SK-N-SH (cell line): ENCODE results near the gene HMOX1. TPM values are rescaled to one million over a fixed set of nuclear protein-coding genes. Genes with fewer than 3 reads are reported as not detected.

Source experiments
- CTCF ChIA-PET: fragments of 300-600, 350-600 bp; formaldehyde crosslinking; extraction: SDS; loops from one replicate; lab custom pipeline; 2021; lab: Yijun Ruan, JAX
- POLR2A ChIA-PET: fragments of 350-600 bp; sonication (Branson Sonifier 250); formaldehyde crosslinking; extraction: SDS; loops from one replicate; lab custom pipeline; 2020; ENCODE audit warnings: antibody characterized with exemption, inconsistent platforms; lab: Yijun Ruan, JAX
- DNase-seq: peaks from one replicate; pipeline ENCODE4 v3.0.0; 2012
- H2AFZ ChIP-seq: fragments of 200-600 bp; sonication (generic); 2 replicates; pipeline ENCODE4 v1.8.1; 2016; ENCODE audit warnings: antibody characterized with exemption, mild to moderate bottlenecking, low read depth
- H3F3A ChIP-seq: fragments of 200-600 bp; sonication (generic); replicated peaks from 2 replicates; pipeline ENCODE3; 2016; ENCODE audit warnings: antibody characterized with exemption, mild to moderate bottlenecking; ENCODE audit not compliant: insufficient read depth
- H3K27ac ChIP-seq, 2 experiments: fragments of 200-500 bp in 1 of 2; fragments of 200-600 bp in 1 of 2; sonication (Bioruptor generic) in 1 of 2; sonication (generic), shearing (Covaris generic) in 1 of 2; 2 replicates each; pipeline versions ENCODE4 v1.5.1 to v1.6.1; 2014 to 2016; ENCODE audit warnings: low read depth in 2 of 2, inconsistent platforms in 1 of 2, low read length in 1 of 2, mild to moderate bottlenecking in 1 of 2, mixed read lengths in 1 of 2
- H3K27me3 ChIP-seq: fragments of 200-600 bp; sonication (generic), shearing (Covaris generic); 2 replicates; pipeline ENCODE4 v1.6.1; 2016; ENCODE audit warnings: mixed run types; ENCODE audit not compliant: insufficient read depth
- H3K36me3 ChIP-seq, 2 experiments: fragments of 200-500 bp in 1 of 2; fragments of 200-600 bp in 1 of 2; sonication (Bioruptor generic) in 1 of 2; sonication (generic) in 1 of 2; replicated peaks in 1 of 2; 2 replicates each; pipeline versions ENCODE3 to v1.5.1; 2014 to 2016; ENCODE audit warnings: low read length in 1 of 2, mild to moderate bottlenecking in 1 of 2; ENCODE audit not compliant: insufficient read depth in 2 of 2, control insufficient read depth in 1 of 2
- H3K4me1 ChIP-seq, 2 experiments: fragments of 200-500 bp in 1 of 2; fragments of 200-600 bp in 1 of 2; sonication (Bioruptor generic) in 1 of 2; sonication (generic), shearing (Covaris generic) in 1 of 2; 2 replicates each; pipeline versions ENCODE4 v1.5.1 to v1.6.1; 2014 to 2016; ENCODE audit warnings: low read depth in 1 of 2, low read length in 1 of 2, mixed run types in 1 of 2; ENCODE audit not compliant: insufficient read depth in 2 of 2, control insufficient read depth in 1 of 2
- H3K4me2 ChIP-seq: fragments of 200-600 bp; sonication (generic), shearing (Covaris generic); 2 replicates; pipeline ENCODE4 v1.6.1; 2017; ENCODE audit warnings: mixed run types
- H3K4me3 ChIP-seq, 2 experiments: fragments of 200-500 bp in 1 of 2; fragments of 200-600 bp in 1 of 2; sonication (Bioruptor generic) in 1 of 2; sonication (generic), shearing (Covaris generic) in 1 of 2; 2 replicates each; pipeline versions ENCODE4 v1.5.1 to v1.8.1; 2014 to 2016; ENCODE audit warnings: low read depth in 2 of 2, inconsistent platforms in 1 of 2, low read length in 1 of 2, mild to moderate bottlenecking in 1 of 2, mixed read lengths in 1 of 2, moderate library complexity in 1 of 2
- H3K79me2 ChIP-seq: fragments of 200-600 bp; sonication (generic); 2 replicates; pipeline ENCODE4 v1.8.1; 2017; ENCODE audit warnings: mild to moderate bottlenecking; ENCODE audit not compliant: insufficient read depth
- H3K9ac ChIP-seq: fragments of 200-600 bp; sonication (generic); 2 replicates; pipeline ENCODE4 v1.6.1; 2017; ENCODE audit warnings: mixed run types
- H3K9me2 ChIP-seq: fragments of 200-600 bp; sonication (generic); 2 replicates; pipeline ENCODE4 v1.6.1; 2017; ENCODE audit warnings: mixed run types
- H3K9me3 ChIP-seq: fragments of 200-600 bp; sonication (generic); 2 replicates; pipeline ENCODE4 v1.6.1; 2017; ENCODE audit warnings: mixed run types, mild to moderate bottlenecking, moderate library complexity
- H4K20me1 ChIP-seq: fragments of 200-600 bp; sonication (generic); 2 replicates; pipeline ENCODE4 v1.6.1; 2017; ENCODE audit warnings: mild to moderate bottlenecking, mixed run types; ENCODE audit not compliant: insufficient read depth
- EP300 ChIP-seq, 2 experiments: IDR thresholded peaks; 2 replicates each; pipeline versions ENCODE4 v1.4.0 to v1.6.1; 2012; ENCODE audit warnings: borderline replicate concordance in 1 of 2, low read depth in 1 of 2, low read length in 1 of 2
- FOSL2 ChIP-seq: IDR thresholded peaks from 2 replicates; pipeline ENCODE4 v1.4.0; 2012; ENCODE audit warnings: low read depth, mild to moderate bottlenecking, moderate library complexity, borderline replicate concordance
- GABPA ChIP-seq: IDR thresholded peaks from 2 replicates; pipeline ENCODE4 v1.4.0; 2012; ENCODE audit warnings: low read depth, mild to moderate bottlenecking
- GATA2 ChIP-seq: sonication (generic); formaldehyde crosslinking; IDR thresholded peaks from 2 replicates; pipeline ENCODE4 v1.5.0; 2020; ENCODE audit warnings: mild to moderate bottlenecking, missing genetic modification reagents
- JUND ChIP-seq: IDR thresholded peaks from 2 replicates; pipeline ENCODE4 v1.4.0; 2012
- MEF2A ChIP-seq: IDR thresholded peaks from 2 replicates; pipeline ENCODE4 v1.4.0; 2012; ENCODE audit warnings: low read depth, borderline replicate concordance
- MXI1 ChIP-seq: IDR thresholded peaks from 2 replicates; pipeline ENCODE4 v1.6.1; 2012; ENCODE audit warnings: mild to moderate bottlenecking, low read depth, low read length, improper control_type of control experiment
- NFIC ChIP-seq: IDR thresholded peaks from 2 replicates; pipeline ENCODE4 v1.4.0; 2012; ENCODE audit warnings: borderline replicate concordance
- NRF1 ChIP-seq: IDR thresholded peaks from 2 replicates; pipeline ENCODE4 v1.6.1; 2012; ENCODE audit warnings: low read depth, mild to moderate bottlenecking, low read length
- RCOR1 ChIP-seq: fragments of 150-350 bp; IDR thresholded peaks from 2 replicates; pipeline ENCODE4 v1.6.1; 2017; ENCODE audit warnings: antibody characterized with exemption, low read length
- RFX5 ChIP-seq: IDR thresholded peaks from 2 replicates; pipeline ENCODE4 v1.6.1; 2012; ENCODE audit warnings: mild to moderate bottlenecking, improper control_type of control experiment, low read length
- SMC3 ChIP-seq: IDR thresholded peaks from 2 replicates; pipeline ENCODE4 v1.6.1; 2012; ENCODE audit warnings: low read depth, low read length, improper control_type of control experiment
- TCF12 ChIP-seq: IDR thresholded peaks from 2 replicates; pipeline ENCODE4 v1.4.0; 2012
- YY1 ChIP-seq: IDR thresholded peaks from 2 replicates; pipeline ENCODE4 v1.4.0; 2012; ENCODE audit warnings: low read depth, mild to moderate bottlenecking
- WGBS: methylation state at CpG from one replicate; pipeline ENCODE4 v1.1.6; 2017; ENCODE audit warnings: low lambda C conversion rate; 5-methylcytosine and 5-hydroxymethylcytosine counted together
- polyA plus RNA-seq, 3 experiments: library from polyadenylated mRNA; depleted of rRNA; stranded (reverse); fragments of >200 nt; gene quantifications; 2 replicates each; pipeline ENCODE4 v1.2.3, GENCODE V29; 2012
- TF ChIP-seq, protein P1 (sequence below): IDR thresholded peaks from 2 replicates; pipeline ENCODE4 v1.4.0; 2012; ENCODE audit warnings: low read depth, borderline replicate concordance
- TF ChIP-seq, protein P2 (sequence below): IDR thresholded peaks from 2 replicates; pipeline ENCODE4 v1.6.1; 2012; ENCODE audit warnings: mild to moderate bottlenecking, low read depth, low read length, moderate library complexity
- TF ChIP-seq, protein P3 (sequence below): IDR thresholded peaks from 2 replicates; pipeline ENCODE4 v1.4.0; 2012; ENCODE audit warnings: low read depth
- TF ChIP-seq, protein P4 (sequence below): IDR thresholded peaks from 2 replicates; pipeline ENCODE4 v1.4.0; 2012; ENCODE audit warnings: low read depth, borderline replicate concordance
- TF ChIP-seq, protein P5 (sequence below): fragments of 200-600 bp; sonication (generic); IDR thresholded peaks from 2 replicates; pipeline ENCODE4 v1.6.1; 2017; ENCODE audit warnings: antibody characterized with exemption, mild to moderate bottlenecking, moderate library complexity

HMOX1 gene
- polyA plus RNA-seq, 1 of the 3 experiments (the other 2 are of a cell fraction) = 13.7 TPM

DNA sequence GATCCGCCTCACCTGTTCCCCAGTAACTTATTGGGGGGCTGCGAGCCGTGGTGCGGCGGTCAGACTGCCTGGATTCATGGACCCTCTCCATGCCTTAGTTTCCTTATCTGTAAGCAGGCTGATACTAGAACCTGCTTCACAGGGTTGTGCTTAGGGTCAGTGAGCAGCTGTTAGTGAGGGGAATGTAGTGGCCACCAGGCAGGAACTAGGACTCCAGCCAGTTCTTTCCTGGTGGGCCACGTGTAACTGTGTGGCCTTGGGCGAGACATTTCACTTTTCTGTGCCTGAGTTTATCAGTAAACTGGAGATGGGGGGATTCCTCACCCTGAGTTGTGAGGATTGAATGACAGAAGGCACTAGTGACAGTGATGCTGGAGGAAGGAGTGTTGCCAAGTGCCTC lies 43.9 kb downstream of the HMOX1 start:
- Histone ChIP-seq H3K4me1 (no peaks in the 10 kb centered on the region; a peak in 1 of 4 replicates), H3K27me3 (no peaks in the 10 kb centered on the region), H4K20me1 (no peaks in the 10 kb centered on the region), H3K4me2 (no peak overlapping the region), H3F3A (no peaks in the 10 kb centered on the region), H3K9ac (no peak overlapping the region), H3K9me2 (no peaks in the 10 kb centered on the region), H3K36me3 (peaks cover 5 to 30% of the 10 kb centered on the region in 2 experiments), H2AFZ (no peak overlapping the region), H3K4me3 (no peak overlapping the region), H3K9me3 (no peaks in the 10 kb centered on the region), H3K27ac (no peak overlapping the region), H3K79me2 (no peaks in the 10 kb centered on the region)
- TF ChIP-seq MXI1 = no peak
- TF ChIP-seq, protein P1, sequence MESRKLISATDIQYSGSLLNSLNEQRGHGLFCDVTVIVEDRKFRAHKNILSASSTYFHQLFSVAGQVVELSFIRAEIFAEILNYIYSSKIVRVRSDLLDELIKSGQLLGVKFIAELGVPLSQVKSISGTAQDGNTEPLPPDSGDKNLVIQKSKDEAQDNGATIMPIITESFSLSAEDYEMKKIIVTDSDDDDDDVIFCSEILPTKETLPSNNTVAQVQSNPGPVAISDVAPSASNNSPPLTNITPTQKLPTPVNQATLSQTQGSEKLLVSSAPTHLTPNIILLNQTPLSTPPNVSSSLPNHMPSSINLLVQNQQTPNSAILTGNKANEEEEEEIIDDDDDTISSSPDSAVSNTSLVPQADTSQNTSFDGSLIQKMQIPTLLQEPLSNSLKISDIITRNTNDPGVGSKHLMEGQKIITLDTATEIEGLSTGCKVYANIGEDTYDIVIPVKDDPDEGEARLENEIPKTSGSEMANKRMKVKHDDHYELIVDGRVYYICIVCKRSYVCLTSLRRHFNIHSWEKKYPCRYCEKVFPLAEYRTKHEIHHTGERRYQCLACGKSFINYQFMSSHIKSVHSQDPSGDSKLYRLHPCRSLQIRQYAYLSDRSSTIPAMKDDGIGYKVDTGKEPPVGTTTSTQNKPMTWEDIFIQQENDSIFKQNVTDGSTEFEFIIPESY = no peak
- no peak for TF ChIP-seq NFIC
- no peak for TF ChIP-seq GABPA
- 93% methylated on average over 6 of the region's 7 CpGs for WGBS
- no peak for DNase-seq
- POLR2A ChIA-PET = no interaction called here
- CTCF ChIA-PET = interaction anchor here (3.8 kb wide), 1 partner anchor 158 kb away, joined by 11 read pairs; no protein-coding TSS in a partner anchor

DNA sequence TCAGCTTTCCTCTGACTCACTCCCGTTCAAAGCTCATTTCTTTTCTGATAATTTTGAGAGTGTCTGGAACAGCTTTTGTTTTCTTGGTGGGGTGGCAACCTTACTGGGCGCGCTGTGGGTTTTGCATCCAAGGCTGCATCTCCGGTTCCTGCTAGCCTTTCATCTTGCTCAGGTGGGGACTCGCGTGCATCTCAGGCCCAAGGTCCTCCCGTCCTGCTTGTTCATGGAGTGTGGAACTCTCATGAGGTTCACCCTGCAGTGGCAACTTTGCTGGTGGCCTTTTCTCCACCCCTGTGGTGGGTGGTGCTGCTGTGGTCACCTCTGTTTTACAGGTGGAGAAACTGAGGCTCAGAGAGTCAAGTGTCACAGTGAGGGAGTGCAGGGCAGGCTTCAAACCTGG lies 44.6 kb downstream of the HMOX1 start:
- no peaks in the 10 kb centered on the region for H3K9me3 ChIP-seq
- no peaks in the 10 kb centered on the region; a peak in 1 of 4 replicates for H3K4me1 ChIP-seq
- H3F3A ChIP-seq = no peaks in the 10 kb centered on the region
- no peak overlapping the region for H2AFZ ChIP-seq
- WGBS = 97% methylated on average over 3 of the region's 7 CpGs
- H3K27me3 ChIP-seq = no peaks in the 10 kb centered on the region
- POLR2A ChIA-PET = no interaction called here
- H3K36me3 ChIP-seq = peaks cover under 1 to 24% of the 10 kb centered on the region in 2 experiments
- no peak for DNase-seq
- no peaks in the 10 kb centered on the region for H4K20me1 ChIP-seq
- H3K9me2 ChIP-seq = no peaks in the 10 kb centered on the region
- H3K4me2 ChIP-seq = no peak overlapping the region
- H3K27ac ChIP-seq = no peak overlapping the region
- CTCF ChIA-PET = interaction anchor here (3.8 kb wide), 1 partner anchor 157 kb away, joined by 11 read pairs; no protein-coding TSS in a partner anchor
- no peak overlapping the region for H3K9ac ChIP-seq
- H3K79me2 ChIP-seq = no peaks in the 10 kb centered on the region
- TF ChIP-seq EP300 (IDR thresholded peaks at IDR 0.05; ENCODE audit: borderline replicate concordance in 1 of 2, low read depth in 1 of 2, low read length in 1 of 2) (no peak), YY1 (no peak), TCF12 (no peak), RFX5 (no peak), FOSL2 (no peak), GATA2 (CRISPR knock-in tag) (no peak), JUND (no peak), NRF1 (no peak), MEF2A (no peak), GABPA (no peak), RCOR1 (no peak), SMC3 (no peak)
- TF ChIP-seq, protein P2, sequence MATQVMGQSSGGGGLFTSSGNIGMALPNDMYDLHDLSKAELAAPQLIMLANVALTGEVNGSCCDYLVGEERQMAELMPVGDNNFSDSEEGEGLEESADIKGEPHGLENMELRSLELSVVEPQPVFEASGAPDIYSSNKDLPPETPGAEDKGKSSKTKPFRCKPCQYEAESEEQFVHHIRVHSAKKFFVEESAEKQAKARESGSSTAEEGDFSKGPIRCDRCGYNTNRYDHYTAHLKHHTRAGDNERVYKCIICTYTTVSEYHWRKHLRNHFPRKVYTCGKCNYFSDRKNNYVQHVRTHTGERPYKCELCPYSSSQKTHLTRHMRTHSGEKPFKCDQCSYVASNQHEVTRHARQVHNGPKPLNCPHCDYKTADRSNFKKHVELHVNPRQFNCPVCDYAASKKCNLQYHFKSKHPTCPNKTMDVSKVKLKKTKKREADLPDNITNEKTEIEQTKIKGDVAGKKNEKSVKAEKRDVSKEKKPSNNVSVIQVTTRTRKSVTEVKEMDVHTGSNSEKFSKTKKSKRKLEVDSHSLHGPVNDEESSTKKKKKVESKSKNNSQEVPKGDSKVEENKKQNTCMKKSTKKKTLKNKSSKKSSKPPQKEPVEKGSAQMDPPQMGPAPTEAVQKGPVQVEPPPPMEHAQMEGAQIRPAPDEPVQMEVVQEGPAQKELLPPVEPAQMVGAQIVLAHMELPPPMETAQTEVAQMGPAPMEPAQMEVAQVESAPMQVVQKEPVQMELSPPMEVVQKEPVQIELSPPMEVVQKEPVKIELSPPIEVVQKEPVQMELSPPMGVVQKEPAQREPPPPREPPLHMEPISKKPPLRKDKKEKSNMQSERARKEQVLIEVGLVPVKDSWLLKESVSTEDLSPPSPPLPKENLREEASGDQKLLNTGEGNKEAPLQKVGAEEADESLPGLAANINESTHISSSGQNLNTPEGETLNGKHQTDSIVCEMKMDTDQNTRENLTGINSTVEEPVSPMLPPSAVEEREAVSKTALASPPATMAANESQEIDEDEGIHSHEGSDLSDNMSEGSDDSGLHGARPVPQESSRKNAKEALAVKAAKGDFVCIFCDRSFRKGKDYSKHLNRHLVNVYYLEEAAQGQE = no peak
- TF ChIP-seq, protein P3, sequence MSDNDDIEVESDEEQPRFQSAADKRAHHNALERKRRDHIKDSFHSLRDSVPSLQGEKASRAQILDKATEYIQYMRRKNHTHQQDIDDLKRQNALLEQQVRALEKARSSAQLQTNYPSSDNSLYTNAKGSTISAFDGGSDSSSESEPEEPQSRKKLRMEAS = no peak
- TF ChIP-seq, protein P4, sequence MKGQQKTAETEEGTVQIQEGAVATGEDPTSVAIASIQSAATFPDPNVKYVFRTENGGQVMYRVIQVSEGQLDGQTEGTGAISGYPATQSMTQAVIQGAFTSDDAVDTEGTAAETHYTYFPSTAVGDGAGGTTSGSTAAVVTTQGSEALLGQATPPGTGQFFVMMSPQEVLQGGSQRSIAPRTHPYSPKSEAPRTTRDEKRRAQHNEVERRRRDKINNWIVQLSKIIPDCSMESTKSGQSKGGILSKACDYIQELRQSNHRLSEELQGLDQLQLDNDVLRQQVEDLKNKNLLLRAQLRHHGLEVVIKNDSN = no peak
- TF ChIP-seq, protein P5, sequence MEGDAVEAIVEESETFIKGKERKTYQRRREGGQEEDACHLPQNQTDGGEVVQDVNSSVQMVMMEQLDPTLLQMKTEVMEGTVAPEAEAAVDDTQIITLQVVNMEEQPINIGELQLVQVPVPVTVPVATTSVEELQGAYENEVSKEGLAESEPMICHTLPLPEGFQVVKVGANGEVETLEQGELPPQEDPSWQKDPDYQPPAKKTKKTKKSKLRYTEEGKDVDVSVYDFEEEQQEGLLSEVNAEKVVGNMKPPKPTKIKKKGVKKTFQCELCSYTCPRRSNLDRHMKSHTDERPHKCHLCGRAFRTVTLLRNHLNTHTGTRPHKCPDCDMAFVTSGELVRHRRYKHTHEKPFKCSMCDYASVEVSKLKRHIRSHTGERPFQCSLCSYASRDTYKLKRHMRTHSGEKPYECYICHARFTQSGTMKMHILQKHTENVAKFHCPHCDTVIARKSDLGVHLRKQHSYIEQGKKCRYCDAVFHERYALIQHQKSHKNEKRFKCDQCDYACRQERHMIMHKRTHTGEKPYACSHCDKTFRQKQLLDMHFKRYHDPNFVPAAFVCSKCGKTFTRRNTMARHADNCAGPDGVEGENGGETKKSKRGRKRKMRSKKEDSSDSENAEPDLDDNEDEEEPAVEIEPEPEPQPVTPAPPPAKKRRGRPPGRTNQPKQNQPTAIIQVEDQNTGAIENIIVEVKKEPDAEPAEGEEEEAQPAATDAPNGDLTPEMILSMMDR = no peak
- TF ChIP-seq, all 33 proteins: peak for 0
- no peak overlapping the region for H3K4me3 ChIP-seq
